Kidney capillary endothelial cell (primary cell): ENCODE results near the gene EGFR.
A peak's percentile ranks its signal among the peaks of the same experiment; 100 is the strongest.

Experiments used
- DNase-seq: peaks from one replicate; pipeline ENCODE4 v3.0.0-alpha.2; 2018; ENCODE audit warnings: low spot score

Gene EGFR

GRCh38 chr7:55189878-55190436 is 171.1 kb downstream of the EGFR start:
- DNase-seq: no peak

- DNase-seq: no peak
These were observed 171.8 kb downstream of the EGFR start for GRCh38 chr7:55190511-55191160.

- DNase-seq: no peak
These were observed 172.5 kb downstream of the EGFR start for GRCh38 chr7:55191161-55191925.

DNA sequence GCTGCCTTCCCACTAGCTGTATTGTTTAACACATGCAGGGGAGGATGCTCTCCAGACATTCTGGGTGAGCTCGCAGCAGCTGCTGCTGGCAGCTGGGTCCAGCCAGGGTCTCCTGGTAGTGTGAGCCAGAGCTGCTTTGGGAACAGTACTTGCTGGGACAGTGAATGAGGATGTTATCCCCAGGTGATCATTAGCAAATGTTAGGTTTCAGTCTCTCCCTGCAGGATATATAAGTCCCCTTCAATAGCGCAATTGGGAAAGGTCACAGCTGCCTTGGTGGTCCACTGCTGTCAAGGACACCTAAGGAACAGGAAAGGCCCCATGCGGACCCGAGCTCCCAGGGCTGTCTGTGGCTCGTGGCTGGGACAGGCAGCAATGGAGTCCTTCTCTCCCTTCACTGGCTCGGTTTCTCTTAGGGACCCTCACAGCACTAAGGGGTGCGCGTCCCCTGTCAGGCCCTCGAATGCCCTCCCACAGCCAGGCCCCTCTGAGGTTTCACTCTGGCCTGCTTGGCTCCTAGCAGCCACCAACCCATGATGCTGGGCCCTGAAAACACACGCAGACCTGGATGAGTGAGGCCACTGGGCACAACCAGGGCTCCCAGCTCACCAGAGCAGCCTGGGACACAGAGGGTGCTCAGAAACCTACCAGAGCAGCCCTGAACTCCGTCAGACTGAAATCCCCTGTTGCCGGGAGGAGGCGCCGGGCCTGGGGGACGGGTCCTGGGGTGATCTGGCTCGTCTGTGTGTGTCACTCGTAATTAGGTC is 173.3 kb downstream of the EGFR start:
- no peak for DNase-seq

GRCh38 chr7:55192723-55193122 is 173.9 kb downstream of the EGFR start:
- peak; percentile 84 for DNase-seq

- DNase-seq: no peak
These were observed 174.4 kb downstream of the EGFR start for GRCh38 chr7:55193245-55193644.

GRCh38 chr7:55194522-55194921 is 175.7 kb downstream of the EGFR start:
- no peak for DNase-seq

GRCh38 chr7:55198634-55199392 is 180.0 kb downstream of the EGFR start:
- no peak for DNase-seq

DNA sequence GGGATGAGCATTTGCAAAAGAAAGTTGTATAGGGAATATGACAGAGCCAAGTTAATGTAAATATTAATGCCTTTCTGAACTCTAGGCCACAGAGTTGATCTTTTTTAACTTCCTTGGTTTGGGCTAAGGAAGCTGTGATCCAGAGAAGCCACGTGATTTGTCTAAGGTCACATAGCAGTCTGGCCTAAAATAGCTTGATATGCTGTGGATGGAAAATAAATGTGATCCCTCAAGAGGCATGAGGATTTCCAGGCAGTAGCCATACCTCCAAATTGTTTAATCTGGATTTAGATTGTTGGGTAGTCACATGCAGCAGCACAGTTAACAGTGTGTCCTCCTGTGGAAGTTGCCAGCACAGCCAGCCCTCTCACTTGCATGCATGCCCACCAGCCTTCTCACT is 180.6 kb downstream of the EGFR start:
- DNase-seq: no peak

DNA sequence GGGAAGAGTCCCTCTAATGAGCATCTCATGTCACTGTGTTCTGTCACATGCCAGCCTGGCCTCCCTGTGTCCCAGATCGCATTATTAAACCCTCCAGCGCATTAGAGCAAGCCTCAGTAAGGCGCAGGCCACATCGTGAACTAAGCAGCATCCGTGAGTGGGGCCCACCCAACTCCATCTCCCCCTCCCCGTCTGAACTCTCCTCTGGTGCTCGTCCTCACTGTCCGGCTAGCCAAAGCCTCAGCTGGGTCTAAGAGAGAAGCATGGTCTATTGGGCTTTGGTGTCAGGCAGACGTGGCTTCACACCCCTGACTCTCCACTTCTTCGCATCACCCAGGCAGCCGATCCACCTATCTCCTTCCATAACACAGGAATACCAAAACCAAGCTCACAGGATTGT is 181.6 kb downstream of the EGFR start:
- DNase-seq: no peak

- no peak for DNase-seq
These were observed 183.5 kb downstream of the EGFR start for GRCh38 chr7:55202150-55202913.

DNA sequence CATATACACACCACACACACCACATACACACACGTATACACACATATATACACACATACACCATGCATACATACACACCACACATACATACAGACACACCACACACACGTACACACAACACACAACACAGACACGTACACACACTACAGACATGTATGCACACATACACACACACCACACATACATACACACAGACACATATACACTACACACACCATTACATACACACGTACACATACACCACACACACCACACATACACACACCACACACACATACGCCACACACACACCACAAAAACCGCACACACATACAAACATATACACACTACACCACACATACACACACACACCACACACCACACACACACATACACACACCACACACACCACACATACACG is 184.5 kb downstream of the EGFR start:
- no peak for DNase-seq

DNA sequence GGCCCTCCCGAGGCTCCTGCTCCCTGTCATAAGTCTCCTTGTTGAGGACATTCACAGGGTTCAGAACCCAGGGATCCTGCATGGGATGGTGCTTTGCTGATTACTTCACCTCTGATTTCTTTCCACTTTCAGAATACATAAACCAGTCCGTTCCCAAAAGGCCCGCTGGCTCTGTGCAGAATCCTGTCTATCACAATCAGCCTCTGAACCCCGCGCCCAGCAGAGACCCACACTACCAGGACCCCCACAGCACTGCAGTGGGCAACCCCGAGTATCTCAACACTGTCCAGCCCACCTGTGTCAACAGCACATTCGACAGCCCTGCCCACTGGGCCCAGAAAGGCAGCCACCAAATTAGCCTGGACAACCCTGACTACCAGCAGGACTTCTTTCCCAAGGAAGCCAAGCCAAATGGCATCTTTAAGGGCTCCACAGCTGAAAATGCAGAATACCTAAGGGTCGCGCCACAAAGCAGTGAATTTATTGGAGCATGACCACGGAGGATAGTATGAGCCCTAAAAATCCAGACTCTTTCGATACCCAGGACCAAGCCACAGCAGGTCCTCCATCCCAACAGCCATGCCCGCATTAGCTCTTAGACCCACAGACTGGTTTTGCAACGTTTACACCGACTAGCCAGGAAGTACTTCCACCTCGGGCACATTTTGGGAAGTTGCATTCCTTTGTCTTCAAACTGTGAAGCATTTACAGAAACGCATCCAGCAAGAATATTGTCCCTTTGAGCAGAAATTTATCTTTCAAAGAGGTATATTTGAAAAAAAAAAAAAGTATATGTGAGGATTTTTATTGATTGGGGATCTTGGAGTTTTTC is 186.5 kb downstream of the EGFR start:
- no peak for DNase-seq

GRCh38 chr7:55206235-55207029 is 187.6 kb downstream of the EGFR start:
- no peak for DNase-seq

- DNase-seq: no peak
These were observed 188.8 kb downstream of the EGFR start for GRCh38 chr7:55207436-55208125.

GRCh38 chr7:55209366-55209765 is 190.5 kb downstream of the EGFR start:
- no peak for DNase-seq

DNA sequence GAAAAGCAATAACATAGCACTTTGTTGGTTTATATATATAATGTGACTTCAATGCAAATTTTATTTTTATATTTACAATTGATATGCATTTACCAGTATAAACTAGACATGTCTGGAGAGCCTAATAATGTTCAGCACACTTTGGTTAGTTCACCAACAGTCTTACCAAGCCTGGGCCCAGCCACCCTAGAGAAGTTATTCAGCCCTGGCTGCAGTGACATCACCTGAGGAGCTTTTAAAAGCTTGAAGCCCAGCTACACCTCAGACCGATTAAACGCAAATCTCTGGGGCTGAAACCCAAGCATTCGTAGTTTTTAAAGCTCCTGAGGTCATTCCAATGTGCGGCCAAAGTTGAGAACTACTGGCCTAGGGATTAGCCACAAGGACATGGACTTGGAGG is 191.4 kb downstream of the EGFR start:
- DNase-seq: no peak

- DNase-seq: no peak
These were observed 191.9 kb downstream of the EGFR start for GRCh38 chr7:55210716-55211115.

GRCh38 chr7:55211726-55212125 is 192.9 kb downstream of the EGFR start:
- DNase-seq: no peak
